ENCODE measurements around the gene TSGA10IP. TPM values are rescaled to one million over a fixed set of nuclear protein-coding genes. Genes with fewer than 3 reads are reported as not detected.
A peak's percentile ranks its signal among the peaks of the same experiment; 100 is the strongest.

Gene TSGA10IP
- total RNA-seq, 1 experiment from 2014 or later, result not detected

DNA sequence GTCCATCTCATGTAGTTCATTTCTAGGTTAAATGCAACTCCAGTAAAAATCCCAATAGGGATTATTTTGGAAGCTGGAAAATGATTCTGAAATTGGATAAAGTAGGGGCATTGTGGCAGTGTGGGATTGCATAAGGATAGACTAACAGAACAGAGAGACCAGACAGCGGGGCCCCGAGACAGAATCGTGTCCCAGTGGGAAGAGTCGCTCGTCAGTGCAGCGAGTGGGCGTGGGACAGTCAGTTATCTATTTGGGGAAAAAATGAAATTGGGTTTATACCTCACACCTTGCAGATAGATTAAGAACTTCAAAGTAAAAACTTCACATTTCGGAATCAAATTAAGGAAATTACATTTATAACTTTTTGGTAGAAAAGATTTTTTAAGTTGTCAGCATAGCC lies 26.8 kb downstream of the TSGA10IP start:
- no peak overlapping the region for H3K4me3 ChIP-seq (ENCODE audit: low read depth in 2 of 2, low read length in 2 of 2)
- H3K27me3 ChIP-seq (ENCODE audit: control insufficient read depth, insufficient read depth, low read length), result no peaks in the 10 kb centered on the region
- no peak for ATAC-seq
- intact Hi-C loops (cut with micrococcal nuclease; ENCODE audit: unreplicated experiment), result no loop called here
- peaks cover 5% of the 10 kb centered on the region; the same call in 1 of the 2 replicates for H3K4me1 ChIP-seq (ENCODE audit: control insufficient read depth, insufficient read depth, low read length)
- ChIA-PET POLR2A (interaction anchor here (0.5 to 0.7 kb wide), 3 partner anchors 78 to 220 kb away, joined by 6 to 12 read pairs (median 9); no protein-coding TSS in a partner anchor), CTCF (interaction anchor here (0.6 to 0.8 kb wide), 2 partner anchors 23 to 29 kb away, joined by 3 read pairs; no protein-coding TSS in a partner anchor)
- no peak overlapping the region for H3K27ac ChIP-seq (ENCODE audit: low read length)
- no TSS peak for BruUV-seq (replicated peaks)
- DNase-seq (ENCODE audit: low read depth, low spot score), result no peak
- no peaks in the 10 kb centered on the region for H3K9me3 ChIP-seq (ENCODE audit: control insufficient read depth, insufficient read depth, low read depth, low read length)
- TF ChIP-seq CTCF (IDR thresholded peaks at IDR 0.05) (no peak), REST (IDR thresholded peaks at IDR 0.05; ENCODE audit: insufficient read depth in 1 of 2, low read depth in 2 of 2, low read length in 1 of 2) (no peak), TCF7L2 (IDR thresholded peaks at IDR 0.05; ENCODE audit: low read depth, low read length) (no peak), SIN3A (IDR thresholded peaks at IDR 0.05; ENCODE audit: borderline replicate concordance, insufficient read depth, low read depth, low read length) (no peak), POLR2AphosphoS5 (IDR thresholded peaks at IDR 0.05; ENCODE audit: low read depth, low read length) (no peak)
- peaks cover 5% of the 10 kb centered on the region for H3K36me3 ChIP-seq (ENCODE audit: control insufficient read depth, insufficient read depth, low read length)
- in situ Hi-C loops (cut with HindIII; ENCODE audit: low pct_unique_long_range_greater_than_20kb, low sequenced_read_pairs), result no loop called here

DNA sequence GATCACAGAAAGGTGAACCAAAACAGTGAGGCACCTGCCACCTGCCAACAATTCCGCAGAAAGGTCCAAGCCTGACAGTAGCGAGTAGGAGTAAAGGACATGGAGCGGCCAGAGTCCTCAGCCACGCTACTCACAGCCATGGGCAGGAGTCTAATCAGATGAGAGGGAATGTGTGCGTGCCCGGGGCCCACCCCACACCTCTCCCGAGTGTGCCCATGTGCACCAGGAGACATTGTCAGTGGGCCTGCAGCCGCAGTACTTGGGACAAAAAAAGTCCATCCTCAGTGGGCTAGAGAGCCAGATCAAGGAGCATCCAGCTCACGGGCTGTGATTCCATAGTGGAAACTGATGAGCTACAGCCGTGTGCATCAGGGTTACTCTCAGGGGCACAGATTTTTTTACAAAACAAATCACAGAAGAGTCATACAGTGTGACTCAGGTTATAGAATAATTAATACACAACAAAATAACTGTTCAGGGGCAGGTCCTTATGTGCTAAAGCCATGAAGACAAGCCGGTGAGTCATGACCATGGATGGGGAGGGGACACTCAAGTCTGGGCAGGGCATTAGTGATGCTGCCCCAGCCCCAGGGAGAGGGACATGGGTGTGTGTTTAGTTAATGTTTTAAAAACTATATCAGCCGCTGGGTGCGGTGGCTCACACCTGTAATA lies 28.3 kb downstream of the TSGA10IP start:
- H3K27me3 ChIP-seq (ENCODE audit: control insufficient read depth, insufficient read depth, low read length), result no peaks in the 10 kb centered on the region
- intact Hi-C loops (cut with micrococcal nuclease; ENCODE audit: unreplicated experiment), result no loop called here
- in situ Hi-C loops (cut with HindIII; ENCODE audit: low pct_unique_long_range_greater_than_20kb, low sequenced_read_pairs), result no loop called here
- H3K9me3 ChIP-seq (ENCODE audit: control insufficient read depth, insufficient read depth, low read depth, low read length), result no peaks in the 10 kb centered on the region
- ChIA-PET POLR2A (interaction anchor here (0.6 kb wide), 1 partner anchor 73 kb away, joined by 3 read pairs; no protein-coding TSS in a partner anchor), CTCF (interaction anchor here (0.6 kb wide), 1 partner anchor 71 kb away, joined by 3 read pairs; no protein-coding TSS in a partner anchor)
- H3K4me1 ChIP-seq (ENCODE audit: control insufficient read depth, insufficient read depth, low read length), result peaks cover 5% of the 10 kb centered on the region; the same call in 1 of the 2 replicates
- no peak overlapping the region for H3K4me3 ChIP-seq (ENCODE audit: low read depth in 2 of 2, low read length in 2 of 2)
- DNase-seq (ENCODE audit: low read depth, low spot score) (no peak), ATAC-seq (no peak)
- BruUV-seq (replicated peaks), result TSS peak; percentile 53
- H3K36me3 ChIP-seq (ENCODE audit: control insufficient read depth, insufficient read depth, low read length), result peaks cover 8% of the 10 kb centered on the region
- H3K27ac ChIP-seq (ENCODE audit: low read length), result no peak overlapping the region
- TF ChIP-seq CTCF (IDR thresholded peaks at IDR 0.05) (no peak), POLR2AphosphoS5 (IDR thresholded peaks at IDR 0.05; ENCODE audit: low read depth, low read length) (no peak), REST (IDR thresholded peaks at IDR 0.05; ENCODE audit: insufficient read depth in 1 of 2, low read depth in 2 of 2, low read length in 1 of 2) (no peak), TCF7L2 (IDR thresholded peaks at IDR 0.05; ENCODE audit: low read depth, low read length) (no peak), SIN3A (IDR thresholded peaks at IDR 0.05; ENCODE audit: borderline replicate concordance, insufficient read depth, low read depth, low read length) (no peak)
